AG04449 (cell line): ENCODE results near the gene MBLAC1.

Source experiments
- CTCF ChIA-PET: fragments of 350-600 bp; formaldehyde crosslinking; extraction: SDS; loops from one replicate; lab custom pipeline; 2021; ENCODE audit warnings: antibody characterized with exemption; lab: Yijun Ruan, JAX
- POLR2A ChIA-PET: fragments of 400-600, 350-600 bp; formaldehyde crosslinking; extraction: SDS; loops from one replicate; lab custom pipeline; 2020; ENCODE audit warnings: antibody characterized with exemption, inconsistent platforms; lab: Yijun Ruan, JAX
- DNase-seq: peaks from one replicate; pipeline ENCODE4 v3.0.0-alpha.2; 2010; ENCODE audit warnings: low read depth, low spot score
- H3K4me3 ChIP-seq: 2 replicates; pipeline ENCODE4 v1.5.1; 2011; ENCODE audit warnings: low read depth, mild to moderate bottlenecking, control low read depth, low read length
- CTCF ChIP-seq: IDR thresholded peaks from one replicate; pipeline ENCODE4 v1.5.1; 2011; ENCODE audit warnings: mild to moderate bottlenecking, moderate library complexity, low read length, control low read depth, inconsistent platforms; ENCODE audit not compliant: insufficient read depth; ENCODE audit errors: missing control alignments

MBLAC1 gene

DNA sequence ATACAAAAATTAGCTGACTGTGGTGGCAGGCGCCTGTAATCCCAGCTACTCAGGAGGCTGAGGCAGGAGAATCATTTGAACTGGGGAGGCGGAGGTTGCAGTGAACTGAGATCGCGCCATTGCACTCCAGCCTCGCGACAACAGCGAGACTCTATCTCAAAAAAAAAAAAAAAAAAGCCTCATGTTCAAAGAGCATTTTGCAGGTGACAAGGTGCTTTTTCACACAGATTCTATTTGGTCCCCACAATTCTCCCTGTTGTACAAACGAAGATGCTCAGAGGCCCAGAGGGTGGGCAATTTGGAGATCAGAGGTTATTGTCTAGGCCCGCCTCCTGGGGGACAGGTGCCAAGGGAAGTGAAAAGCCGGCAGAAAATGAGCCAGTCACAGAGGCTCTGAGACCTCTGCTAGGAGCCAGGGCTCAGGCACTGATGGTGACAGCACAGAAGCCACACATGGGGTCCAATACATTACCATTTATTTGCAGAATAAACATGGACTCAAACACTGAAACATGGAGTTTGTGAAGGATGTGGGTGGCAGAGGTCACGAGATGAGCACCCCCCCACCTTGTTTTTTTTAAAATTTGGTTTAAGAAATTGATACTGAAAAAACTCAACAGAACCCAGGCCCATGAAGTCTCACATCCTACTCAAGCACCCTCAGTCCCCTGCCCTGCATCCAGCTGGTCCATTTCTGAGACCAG is 42.5 kb downstream of the MBLAC1 start:
- POLR2A ChIA-PET: no interaction called here
- TF ChIP-seq CTCF: no peak
- H3K4me3 ChIP-seq: no peak overlapping the region

GRCh38 chr7:100170101-100170897 is 43.5 kb downstream of the MBLAC1 start:
- ChIA-PET CTCF (interaction anchor here (2.0 kb wide), 1 partner anchor 38 kb away, joined by 13 read pairs; no protein-coding TSS in a partner anchor), POLR2A (no interaction called here)
- H3K4me3 ChIP-seq: no peak overlapping the region
- DNase-seq: no peak
- no peak for TF ChIP-seq CTCF

More for the DNA sequence above, 42.5 kb downstream of the MBLAC1 start:
- no peak for DNase-seq
- CTCF ChIA-PET: interaction anchor here (2.7 kb wide), 1 partner anchor 14 kb away, joined by 10 read pairs; no protein-coding TSS in a partner anchor

DNA sequence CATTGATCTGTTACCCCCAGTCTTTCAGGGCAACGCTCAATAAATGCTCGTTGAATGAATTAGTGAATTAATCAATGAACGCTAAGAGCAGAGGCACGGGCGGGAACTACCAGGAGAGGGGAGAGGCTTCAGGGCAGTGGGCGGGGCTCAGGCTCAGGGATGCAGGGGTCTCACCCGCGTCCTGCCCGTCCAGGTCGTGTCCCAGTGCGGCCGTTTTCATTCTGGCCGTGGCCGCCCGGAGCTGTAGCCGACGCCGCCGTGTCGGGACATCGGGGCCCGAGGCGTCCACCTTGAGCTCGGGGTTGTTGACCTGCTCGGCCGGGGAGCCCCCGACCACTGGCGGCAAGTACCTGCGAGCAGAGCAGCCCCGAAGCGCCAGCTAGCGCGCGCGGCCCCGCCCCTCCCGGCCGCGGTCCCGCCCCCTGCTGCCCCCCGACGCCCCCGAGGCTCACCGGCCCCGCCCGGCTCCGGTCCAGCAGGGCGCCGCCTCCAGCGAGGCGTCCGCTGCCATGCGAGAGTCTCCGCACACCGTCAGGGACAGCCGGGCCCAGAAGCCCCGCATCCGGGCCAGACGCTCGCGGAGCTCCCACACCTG is 44.4 kb downstream of the MBLAC1 start:
- no peak for DNase-seq
- H3K4me3 ChIP-seq: no peak overlapping the region; the same call in 1 of the 2 replicates
- TF ChIP-seq CTCF: no peak
- ChIA-PET POLR2A (no interaction called here), CTCF (interaction anchor here (1.9 to 2.0 kb wide), 2 partner anchors 39 to 46 kb away, joined by 6 to 13 read pairs; no protein-coding TSS in a partner anchor)

GRCh38 chr7:100171840-100172239 is 45.1 kb downstream of the MBLAC1 start:
- ChIA-PET CTCF (interaction anchor here (1.0 to 2.0 kb wide), 4 partner anchors 10 to 45 kb away, joined by 4 to 13 read pairs (median 6); no protein-coding TSS in a partner anchor), POLR2A (no interaction called here)
- DNase-seq: no peak
- no peak for TF ChIP-seq CTCF
- H3K4me3 ChIP-seq: no peak overlapping the region

GRCh38 chr7:100173806-100174495 is 47.2 kb downstream of the MBLAC1 start:
- ChIA-PET POLR2A (no interaction called here), CTCF (no interaction called here)
- TF ChIP-seq CTCF: no peak
- H3K4me3 ChIP-seq: no peak overlapping the region
- DNase-seq: no peak
